HG02623 (cell line): ENCODE data around the gene DNAJC16.
"Not testable (repeated sequence)": the region's sequence is repeated elsewhere in the genome, so short reads cannot be mapped to it uniquely, and the experiment has no call there.

Experiments
- ATAC-seq: cut with Tn5 transposase; IDR thresholded peaks from one replicate; pipeline ENCODE4 v1.9.1; 2021; ENCODE audit warnings: moderate library complexity; ENCODE audit not compliant: unreplicated experiment

Gene DNAJC16

DNA sequence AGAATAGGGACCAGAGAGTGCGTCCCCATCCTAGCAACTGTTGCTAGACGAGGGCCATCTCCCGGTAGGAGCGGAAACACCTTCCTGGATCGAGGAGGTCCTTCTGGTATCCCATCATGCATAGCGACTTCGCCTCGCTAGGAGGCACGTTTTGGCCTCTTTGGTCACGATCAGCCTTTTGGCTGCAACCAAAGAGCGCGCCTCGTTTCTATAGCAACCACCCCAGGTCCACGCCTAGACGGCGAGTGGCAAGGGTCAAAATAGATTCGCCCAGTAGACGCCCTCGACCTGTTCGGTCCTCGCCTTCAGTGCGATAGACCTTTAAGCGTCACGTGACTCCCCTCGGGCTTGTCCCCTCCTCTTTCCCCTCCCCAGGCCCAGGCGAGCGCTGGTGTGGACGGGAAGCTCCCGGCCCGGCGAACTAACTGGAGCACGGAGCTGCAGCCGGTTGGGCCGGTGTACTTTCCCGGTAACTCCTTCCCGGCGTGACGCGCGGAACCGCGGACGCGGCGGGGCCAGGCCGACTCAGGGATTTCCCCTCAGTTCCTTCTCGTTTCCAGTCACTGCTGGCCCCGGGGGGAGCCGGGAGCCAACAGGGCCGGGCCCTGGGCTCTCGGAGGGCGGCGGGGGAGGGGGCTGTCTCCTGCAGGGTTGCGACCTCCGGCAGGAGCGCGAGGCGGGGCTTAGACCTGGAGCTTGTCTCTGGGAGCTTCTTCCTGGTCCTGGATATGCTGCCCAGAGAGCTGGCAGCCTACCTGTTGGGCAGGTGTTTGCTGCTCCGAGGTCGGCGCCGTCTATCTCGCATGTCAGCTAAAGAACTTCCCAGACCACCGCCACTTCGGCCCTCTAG lies at the start of gene DNAJC16:
Gene DNAJC16, plus strand, starts transcription at position 359 of the 850 bp plus-strand sequence. CDS start 2,258 bp downstream, outside the sequence.
- peak; percentile 39 for ATAC-seq

DNA sequence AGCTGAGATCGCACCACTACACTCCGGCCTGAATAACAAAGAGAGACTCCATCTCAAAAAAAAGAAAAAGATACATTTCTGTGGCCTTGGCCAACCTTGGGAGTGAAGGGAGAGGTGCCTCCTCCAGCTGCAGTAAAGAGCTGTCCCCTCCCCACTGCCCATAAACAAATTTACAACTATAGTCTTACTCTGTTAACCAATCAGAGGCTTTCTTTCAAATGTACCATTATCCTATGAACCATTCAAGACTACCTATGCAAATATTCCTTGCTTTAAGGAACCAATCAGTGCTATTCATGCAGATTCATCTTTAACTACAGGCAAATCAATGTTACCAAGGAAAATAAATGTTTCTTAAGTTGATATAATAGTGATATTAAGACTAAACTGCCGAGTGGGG lies 49.7 kb upstream of the DNAJC16 start:
- no peak for ATAC-seq

DNA sequence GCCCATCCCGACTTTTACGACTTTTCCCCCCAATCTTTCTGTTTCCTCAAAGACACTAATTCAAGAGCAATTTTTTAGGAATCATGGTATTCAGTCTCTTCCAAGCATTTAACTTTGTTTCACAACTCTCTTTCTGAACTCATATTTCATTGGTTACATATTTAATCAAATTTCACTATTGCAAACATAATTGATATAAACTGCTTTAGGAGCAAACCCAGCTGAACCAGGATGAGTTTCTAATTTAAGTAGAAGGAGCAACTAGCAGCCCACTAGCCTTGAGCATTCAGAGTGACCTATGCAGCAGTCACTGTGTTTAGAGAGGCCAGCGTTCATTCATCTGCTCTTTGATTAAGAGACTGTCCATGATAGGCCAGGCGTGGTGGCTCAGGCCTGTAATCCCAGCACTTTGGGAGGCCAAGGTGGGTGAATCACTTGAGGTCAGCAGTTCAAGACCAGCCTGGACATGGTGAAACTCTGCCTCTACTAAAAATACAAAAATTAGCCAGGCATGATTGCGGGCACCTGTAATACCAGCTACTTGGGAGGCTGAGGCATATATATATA lies 48.9 kb upstream of the DNAJC16 start:
- ATAC-seq = no peak

GRCh38 chr1:15479654-15480347 lies 46.8 kb upstream of the DNAJC16 start:
- ATAC-seq = no peak

GRCh38 chr1:15482455-15482854 lies 44.2 kb upstream of the DNAJC16 start:
- not testable (repeated sequence) for ATAC-seq

DNA sequence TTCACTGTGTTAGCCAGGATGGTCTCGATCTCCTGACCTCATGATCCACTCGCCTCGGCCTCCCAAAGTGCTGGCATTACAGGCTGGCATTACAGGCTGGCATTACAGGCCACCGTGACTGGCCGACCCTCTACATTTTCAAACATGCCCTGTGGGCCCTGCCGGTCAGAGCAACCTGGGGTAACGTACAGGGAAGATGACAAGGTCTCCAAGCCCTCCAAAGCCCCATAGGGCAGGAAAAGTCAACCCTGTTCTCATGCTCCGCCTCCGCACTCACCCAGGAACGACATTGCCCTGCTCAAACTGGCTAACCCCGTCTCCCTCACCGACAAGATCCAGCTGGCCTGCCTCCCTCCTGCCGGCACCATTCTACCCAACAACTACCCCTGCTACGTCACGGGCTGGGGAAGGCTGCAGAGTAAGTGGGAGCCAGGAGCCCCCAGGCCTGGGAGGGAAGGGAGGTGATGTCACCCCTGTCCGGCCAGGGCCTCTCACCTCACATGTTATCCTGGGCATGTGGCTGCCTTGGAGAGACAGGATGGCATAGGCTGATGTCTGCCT lies 43.6 kb upstream of the DNAJC16 start:
- ATAC-seq = not testable (repeated sequence)

GRCh38 chr1:15483971-15484370 lies 42.7 kb upstream of the DNAJC16 start:
- no peak for ATAC-seq

- ATAC-seq = not testable (repeated sequence)
These were observed 42.2 kb upstream of the DNAJC16 start for GRCh38 chr1:15484443-15484842.

DNA sequence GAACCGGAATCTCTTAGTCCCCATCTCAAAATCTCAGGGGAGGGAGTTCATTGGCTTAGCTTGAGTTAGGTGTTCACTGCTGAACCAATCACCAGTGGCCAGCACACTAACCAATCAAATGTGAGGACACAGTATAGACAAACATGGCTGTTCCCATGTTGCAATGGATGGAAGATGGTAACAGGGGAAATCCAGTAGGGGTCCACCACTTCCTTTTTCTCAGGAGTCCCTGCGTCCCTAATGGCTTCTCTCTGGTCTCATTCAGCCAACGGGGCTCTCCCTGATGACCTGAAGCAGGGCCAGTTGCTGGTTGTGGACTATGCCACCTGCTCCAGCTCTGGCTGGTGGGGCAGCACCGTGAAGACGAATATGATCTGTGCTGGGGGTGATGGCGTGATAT lies 41.0 kb upstream of the DNAJC16 start:
- no peak for ATAC-seq

- ATAC-seq = not testable (repeated sequence)
These were observed 39.6 kb upstream of the DNAJC16 start for GRCh38 chr1:15486844-15487610.

DNA sequence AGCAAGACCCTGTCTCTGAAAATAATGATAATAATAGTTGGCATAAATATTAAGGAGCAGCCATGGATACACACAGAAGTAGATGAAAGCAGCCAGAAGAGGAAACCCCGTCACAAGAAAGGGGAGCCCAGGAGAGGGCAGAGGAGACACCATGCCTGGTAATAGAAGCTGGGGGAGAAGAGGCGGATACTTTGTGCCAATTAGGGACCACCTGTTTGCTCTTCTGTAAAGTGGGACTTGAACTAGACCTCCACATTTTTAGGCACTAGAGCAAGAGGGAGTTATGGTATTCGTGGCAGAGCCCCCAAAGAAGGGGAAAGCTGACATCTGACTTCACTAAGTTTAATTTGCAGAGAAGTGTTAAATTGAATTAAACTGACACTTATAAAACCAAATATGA lies 38.3 kb upstream of the DNAJC16 start:
- no peak for ATAC-seq

GRCh38 chr1:15489052-15489736 lies 37.5 kb upstream of the DNAJC16 start:
- ATAC-seq = no peak

- ATAC-seq = not testable (repeated sequence)
These were observed 35.6 kb upstream of the DNAJC16 start for GRCh38 chr1:15491010-15491409.

GRCh38 chr1:15492596-15492995 lies 34.1 kb upstream of the DNAJC16 start:
- ATAC-seq = no peak

DNA sequence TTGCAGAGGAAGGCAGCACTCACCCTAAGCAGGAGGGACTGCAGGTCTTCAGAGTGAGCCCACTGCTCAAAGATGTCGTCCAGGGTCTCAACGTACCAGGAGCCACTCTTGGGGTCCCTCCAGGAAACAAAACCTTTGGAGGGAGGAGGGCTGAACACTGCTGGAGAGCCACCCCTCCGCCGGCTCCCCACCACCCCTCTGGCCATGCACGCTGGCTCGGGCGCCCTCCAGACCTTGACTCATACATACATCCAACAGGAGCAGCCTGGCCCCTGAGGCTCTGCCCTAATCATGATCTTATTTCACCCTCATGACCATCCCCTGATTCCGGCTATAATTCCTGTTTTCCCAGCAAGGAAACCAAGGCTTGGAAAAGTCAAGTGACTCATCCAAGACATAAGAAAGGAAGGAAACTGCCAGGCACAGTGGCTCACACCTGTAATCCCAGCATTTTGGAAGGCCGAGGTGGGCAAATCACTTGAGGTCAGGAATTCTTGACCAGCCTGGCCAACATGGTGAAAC lies 32.7 kb upstream of the DNAJC16 start:
- no peak for ATAC-seq

GRCh38 chr1:15500184-15501178 lies 26.2 kb upstream of the DNAJC16 start:
- no peak for ATAC-seq

DNA sequence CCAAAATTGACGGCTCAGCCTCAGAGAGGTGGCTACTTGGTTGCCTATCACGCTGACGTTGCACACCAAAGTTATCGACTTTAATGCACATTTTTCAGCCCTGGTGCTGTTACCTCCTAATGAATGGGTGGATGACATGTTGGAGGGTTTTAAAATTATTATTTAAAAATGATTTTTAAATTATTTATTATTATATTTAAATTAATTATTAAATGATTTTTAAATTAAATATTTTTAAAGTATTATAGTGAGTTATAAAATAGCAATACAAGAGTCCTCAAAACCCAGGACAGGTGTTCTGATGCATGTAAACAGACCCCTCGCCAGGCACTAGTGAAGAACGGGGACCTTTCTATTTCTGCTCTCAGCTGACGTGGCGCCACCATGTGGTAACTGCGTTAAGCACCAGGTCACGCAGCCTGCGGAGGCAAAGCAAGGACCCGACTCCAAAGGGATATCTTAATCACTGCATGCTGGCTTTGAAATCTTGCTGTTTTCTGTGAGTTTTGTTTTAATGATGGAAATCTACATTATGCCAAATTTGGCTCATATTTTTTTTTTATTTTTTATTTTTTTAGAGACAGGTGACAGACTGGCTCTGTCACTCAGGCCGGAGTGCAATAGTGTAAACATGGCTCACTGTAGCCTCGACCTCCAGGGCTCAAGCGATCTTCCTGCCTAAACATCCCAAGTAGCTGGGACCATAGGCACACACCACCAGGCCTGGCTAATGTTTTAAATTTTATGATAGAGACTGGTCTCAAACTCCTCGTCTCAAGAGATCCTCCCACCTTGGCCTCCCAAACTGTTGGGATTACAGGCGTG lies 25.2 kb upstream of the DNAJC16 start:
- no peak for ATAC-seq

DNA sequence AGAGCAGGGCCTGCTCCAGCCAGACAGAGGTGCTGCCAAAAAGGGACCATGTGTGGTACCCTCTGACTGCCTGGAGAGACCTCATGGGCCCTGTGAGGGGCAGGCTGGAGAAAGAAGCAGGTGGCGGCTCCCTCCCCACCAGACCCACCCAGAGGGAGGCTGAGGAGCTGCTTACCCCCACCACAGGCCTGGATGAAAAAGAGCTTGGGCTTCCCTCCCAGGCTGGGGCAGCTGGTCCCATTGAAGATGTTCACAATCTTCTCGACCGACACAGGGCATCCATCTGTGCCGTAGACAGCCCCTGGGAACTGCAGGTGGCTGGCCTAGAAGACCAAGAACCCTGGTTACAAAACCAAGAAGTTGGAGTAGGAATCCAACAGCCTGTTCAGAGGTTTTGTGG lies 22.2 kb upstream of the DNAJC16 start:
- ATAC-seq = no peak
